Measurements from ENCODE around the gene TPGS2.

DNA sequence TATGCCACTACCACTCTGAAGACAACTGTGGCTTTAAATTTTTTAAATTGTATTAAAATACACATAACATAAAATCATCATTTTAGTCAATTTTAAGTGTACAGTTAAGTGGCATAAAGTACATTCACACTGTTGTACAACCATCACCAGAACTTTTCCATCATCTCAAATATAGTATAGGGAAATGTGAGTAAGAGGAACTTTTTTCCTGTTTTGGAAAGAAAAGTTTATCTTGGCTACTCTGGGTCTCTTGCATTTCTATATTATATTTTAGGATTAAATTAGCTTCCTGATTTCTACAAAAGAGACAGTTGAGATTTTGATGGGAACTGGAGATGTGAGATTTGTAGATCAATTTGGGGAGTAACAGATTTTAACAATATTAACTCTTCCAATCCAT lies 3.3 kb downstream of the TPGS2 start:
- TF ChIP-seq, protein P1, sequence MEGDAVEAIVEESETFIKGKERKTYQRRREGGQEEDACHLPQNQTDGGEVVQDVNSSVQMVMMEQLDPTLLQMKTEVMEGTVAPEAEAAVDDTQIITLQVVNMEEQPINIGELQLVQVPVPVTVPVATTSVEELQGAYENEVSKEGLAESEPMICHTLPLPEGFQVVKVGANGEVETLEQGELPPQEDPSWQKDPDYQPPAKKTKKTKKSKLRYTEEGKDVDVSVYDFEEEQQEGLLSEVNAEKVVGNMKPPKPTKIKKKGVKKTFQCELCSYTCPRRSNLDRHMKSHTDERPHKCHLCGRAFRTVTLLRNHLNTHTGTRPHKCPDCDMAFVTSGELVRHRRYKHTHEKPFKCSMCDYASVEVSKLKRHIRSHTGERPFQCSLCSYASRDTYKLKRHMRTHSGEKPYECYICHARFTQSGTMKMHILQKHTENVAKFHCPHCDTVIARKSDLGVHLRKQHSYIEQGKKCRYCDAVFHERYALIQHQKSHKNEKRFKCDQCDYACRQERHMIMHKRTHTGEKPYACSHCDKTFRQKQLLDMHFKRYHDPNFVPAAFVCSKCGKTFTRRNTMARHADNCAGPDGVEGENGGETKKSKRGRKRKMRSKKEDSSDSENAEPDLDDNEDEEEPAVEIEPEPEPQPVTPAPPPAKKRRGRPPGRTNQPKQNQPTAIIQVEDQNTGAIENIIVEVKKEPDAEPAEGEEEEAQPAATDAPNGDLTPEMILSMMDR (IDR thresholded peaks at IDR 0.05; ENCODE audit: low read length), result no peak
- TF ChIP-seq EZH2phosphoT487 (IDR thresholded peaks at IDR 0.05; ENCODE audit: low read length) (no peak), EZH2 (optimal IDR thresholded peaks at IDR 0.05; ENCODE audit: low read depth, low read length) (no peak)
